Fibroblast of mammary gland (primary cell): ENCODE results near the gene CAV2.

Experiments used
- DNase-seq: peaks from one replicate; pipeline ENCODE4 v3.0.0-alpha.2; 2010; ENCODE audit warnings: low read depth
- H3K4me3 ChIP-seq: 2 replicates; pipeline ENCODE4 v1.5.1; 2011; ENCODE audit warnings: low read depth, mild to moderate bottlenecking, low read length, moderate library complexity; ENCODE audit not compliant: control insufficient read depth
- TF ChIP-seq, protein P1 (sequence below): conservative IDR thresholded peaks from 2 replicates; pipeline ENCODE4 v1.5.1; 2011; ENCODE audit warnings: low read depth, low read length, inconsistent platforms; ENCODE audit not compliant: control insufficient read depth, insufficient read depth

Gene CAV2

DNA sequence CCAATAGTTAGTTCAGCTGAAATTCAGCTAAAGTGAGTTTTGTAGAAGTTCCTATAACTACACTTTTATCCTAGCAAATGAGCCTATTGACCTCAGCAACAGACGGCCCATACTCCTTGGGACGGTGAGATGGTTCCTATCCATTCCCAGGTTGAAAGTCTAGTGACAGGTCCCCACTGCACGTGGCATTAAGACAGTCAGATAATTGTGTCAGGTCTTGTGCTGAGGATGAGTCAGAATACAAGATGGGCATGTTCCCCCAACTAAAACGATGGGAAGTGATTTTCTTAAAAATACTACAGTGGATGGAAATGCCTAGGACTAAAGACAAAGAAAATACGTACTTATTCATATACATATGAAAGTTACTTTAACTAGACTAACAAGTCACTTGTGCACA is 27.4 kb downstream of the CAV2 start:
- H3K4me3 ChIP-seq: peak overlapping the region; percentile 93
- DNase-seq: peak; percentile 61
- TF ChIP-seq, protein P1, sequence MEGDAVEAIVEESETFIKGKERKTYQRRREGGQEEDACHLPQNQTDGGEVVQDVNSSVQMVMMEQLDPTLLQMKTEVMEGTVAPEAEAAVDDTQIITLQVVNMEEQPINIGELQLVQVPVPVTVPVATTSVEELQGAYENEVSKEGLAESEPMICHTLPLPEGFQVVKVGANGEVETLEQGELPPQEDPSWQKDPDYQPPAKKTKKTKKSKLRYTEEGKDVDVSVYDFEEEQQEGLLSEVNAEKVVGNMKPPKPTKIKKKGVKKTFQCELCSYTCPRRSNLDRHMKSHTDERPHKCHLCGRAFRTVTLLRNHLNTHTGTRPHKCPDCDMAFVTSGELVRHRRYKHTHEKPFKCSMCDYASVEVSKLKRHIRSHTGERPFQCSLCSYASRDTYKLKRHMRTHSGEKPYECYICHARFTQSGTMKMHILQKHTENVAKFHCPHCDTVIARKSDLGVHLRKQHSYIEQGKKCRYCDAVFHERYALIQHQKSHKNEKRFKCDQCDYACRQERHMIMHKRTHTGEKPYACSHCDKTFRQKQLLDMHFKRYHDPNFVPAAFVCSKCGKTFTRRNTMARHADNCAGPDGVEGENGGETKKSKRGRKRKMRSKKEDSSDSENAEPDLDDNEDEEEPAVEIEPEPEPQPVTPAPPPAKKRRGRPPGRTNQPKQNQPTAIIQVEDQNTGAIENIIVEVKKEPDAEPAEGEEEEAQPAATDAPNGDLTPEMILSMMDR: no peak

DNA sequence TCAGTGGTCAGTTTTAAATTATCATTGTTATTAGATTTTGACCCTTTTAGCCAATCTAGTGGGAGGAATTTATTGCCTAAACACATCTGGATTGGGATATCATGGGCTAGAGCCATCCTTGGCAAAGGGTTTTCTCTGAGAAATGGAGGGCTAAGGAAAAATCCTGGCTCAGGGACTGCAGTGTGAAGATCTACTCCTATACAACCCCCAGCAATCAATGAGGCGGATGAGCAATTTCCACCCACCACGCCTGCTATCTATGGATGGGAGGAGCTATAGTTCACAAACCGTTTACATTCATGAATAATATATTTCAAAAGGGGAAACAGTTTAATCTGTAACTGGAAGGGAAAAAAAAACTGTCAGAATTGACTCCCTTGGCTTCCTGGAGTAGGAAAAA is 28.0 kb downstream of the CAV2 start:
- TF ChIP-seq, protein P1: no peak
- peak; percentile 72 for DNase-seq
- H3K4me3 ChIP-seq: peak overlapping the region; percentile 93

DNA sequence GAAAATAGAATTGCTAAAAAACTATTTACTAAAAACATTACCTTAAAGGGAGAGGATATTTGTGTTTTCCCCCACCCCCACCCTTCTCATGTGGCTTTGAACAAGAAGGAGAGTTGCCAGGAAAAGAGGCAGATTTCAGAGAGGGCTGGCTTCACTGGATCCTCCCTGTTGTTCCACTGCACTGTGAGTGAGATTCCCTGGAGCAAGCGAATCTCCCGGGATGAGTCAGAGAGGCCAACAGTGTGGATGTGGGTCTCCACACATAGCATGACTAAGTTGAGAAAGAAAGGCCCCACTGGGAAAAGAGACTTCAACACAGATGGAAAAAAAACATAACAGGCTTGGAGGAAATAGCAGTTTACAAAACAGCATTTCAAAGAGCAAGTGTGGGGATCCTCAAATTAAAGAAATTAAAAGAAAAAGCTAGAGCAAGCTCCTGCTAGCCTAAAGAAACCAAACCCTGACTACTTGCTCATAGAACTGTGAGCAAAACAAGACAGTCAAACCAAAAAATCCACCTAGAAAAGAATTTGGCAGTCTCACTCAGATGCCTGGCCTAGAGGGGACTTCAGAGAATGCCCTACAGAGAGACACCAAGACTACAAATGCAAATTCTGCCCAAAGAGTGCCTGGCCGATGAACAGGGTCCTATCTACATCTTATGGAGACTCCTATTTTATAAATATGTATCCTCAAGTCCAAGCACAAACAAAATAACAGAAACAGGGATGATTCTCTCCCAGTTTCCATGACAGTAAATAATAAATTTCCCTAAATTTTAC is 28.7 kb downstream of the CAV2 start:
- DNase-seq: peak; percentile 99
- TF ChIP-seq, protein P1: no peak
- peak overlapping the region; percentile 93 for H3K4me3 ChIP-seq

DNA sequence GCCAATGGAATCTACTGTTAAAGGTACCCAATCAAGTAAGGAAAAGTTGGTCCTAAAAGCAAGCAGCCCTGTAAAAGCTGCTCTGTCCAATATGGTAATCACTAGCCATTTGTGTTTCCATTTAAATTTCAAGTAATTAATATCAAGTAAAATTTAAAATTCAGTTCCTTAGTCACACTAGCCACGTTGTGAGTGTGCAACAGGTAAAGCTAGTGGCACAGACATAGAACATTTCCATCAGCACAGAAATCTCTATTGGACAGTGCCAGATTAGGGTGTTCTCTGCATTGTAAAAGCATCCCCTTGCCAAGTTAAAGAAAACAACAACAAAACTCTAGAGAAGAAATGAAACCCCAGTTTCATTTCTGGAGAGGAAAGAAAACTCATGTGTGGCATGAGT is 29.7 kb downstream of the CAV2 start:
- peak overlapping the region; percentile 93 for H3K4me3 ChIP-seq
- DNase-seq: no peak
- TF ChIP-seq, protein P1: no peak

DNA sequence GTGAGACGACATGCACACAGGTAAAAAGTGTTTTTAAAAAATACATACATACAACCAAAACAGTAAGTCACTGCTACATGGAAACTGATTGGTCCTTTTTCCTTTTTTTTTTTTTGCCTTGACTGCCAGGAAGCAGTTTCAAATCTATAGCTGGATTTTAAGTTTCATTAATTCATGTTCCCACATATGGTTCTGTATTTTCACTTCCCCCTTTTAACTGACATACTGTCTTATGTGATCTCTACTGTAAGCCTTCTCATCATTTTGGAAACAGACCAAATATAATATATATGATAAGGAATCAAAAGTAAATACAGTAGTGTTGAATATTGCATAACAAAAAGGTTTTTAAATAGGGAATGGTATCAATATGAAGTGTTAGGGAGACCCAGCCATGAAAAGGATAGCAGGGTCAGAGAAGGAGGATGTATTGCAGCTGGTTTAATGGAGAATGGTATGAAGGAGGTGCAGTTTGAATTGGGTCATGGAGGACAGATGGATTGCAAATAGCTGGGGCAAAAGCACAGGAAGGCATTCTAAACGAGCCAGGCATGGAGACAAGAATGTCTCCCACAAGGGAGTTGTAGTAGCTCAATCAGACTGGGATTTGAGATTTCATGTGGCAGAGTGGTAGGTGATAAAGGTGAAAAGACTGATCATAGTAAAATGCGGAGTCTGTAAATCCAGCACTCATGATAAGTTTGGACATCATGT is 30.7 kb downstream of the CAV2 start:
- DNase-seq: no peak
- peak overlapping the region; percentile 93 for H3K4me3 ChIP-seq
- TF ChIP-seq, protein P1: no peak

DNA sequence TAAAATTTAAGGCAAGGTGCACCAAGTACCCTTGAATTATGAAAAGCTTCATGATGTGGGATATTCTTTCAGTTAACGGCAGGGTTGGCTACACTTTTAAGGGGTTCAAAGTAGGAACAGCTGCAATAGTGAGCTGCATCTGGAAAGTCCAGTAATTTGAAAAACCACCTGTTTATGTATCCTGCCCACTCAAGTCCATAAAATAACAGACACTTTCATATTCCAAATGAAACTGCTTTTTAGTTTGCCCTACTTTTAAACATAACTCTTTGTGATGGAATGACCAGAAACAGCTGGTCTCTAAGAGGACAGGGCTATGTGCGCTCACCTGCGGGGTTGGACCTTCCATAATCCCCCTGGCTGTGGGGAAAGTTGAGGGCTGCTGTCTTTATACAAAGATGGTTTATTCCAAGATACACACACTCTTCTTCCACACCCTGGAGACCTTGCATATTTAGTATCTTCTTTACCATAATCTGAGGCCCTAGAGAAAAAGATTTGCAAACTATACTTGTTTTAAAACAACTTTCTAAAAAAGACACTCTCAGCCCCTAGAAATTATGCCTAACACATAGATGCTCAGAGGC is 32.7 kb downstream of the CAV2 start:
- no peak overlapping the region for H3K4me3 ChIP-seq
- TF ChIP-seq, protein P1: no peak
- DNase-seq: no peak
